Measurements from ENCODE around the gene FATE1.

DNA sequence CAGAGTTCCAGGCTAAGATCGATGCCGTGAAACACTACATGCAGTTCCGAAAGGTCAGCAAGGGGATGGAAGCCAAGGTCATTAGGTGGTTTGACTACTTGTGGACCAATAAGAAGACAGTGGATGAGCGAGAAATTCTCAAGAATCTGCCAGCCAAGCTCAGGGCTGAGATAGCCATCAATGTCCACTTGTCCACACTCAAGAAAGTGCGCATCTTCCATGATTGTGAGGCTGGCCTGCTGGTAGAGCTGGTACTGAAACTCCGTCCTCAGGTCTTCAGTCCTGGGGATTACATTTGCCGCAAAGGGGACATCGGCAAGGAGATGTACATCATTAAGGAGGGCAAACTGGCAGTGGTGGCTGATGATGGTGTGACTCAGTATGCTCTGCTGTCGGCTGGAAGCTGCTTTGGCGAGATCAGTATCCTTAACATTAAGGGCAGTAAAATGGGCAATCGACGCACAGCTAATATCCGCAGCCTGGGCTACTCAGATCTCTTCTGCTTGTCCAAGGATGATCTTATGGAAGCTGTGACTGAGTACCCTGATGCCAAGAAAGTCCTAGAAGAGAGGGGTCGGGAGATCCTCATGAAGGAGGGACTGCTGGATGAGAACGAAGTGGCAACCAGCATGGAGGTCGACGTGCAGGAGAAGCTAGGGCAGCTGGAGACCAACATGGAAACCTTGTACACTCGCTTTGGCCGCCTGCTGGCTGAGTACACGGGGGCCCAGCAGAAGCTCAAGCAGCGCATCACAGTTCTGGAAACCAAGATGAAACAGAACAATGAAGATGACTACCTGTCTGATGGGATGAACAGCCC lies 28.0 kb downstream of the FATE1 start:
- TF ChIP-seq EZH2 (IDR thresholded peaks at IDR 0.05), result no peak
- TF ChIP-seq POLR2AphosphoS5 (IDR thresholded peaks at IDR 0.05; ENCODE audit: borderline replicate concordance, low read depth, low read length), result no peak

All from SK-N-MC (cell line).